SK-N-SH (cell line): ENCODE data around the gene MFAP3. TPM values are rescaled to one million over a fixed set of nuclear protein-coding genes. Genes with fewer than 3 reads are reported as not detected.

ENCODE experiments used
- CTCF ChIA-PET: fragments of 300-600, 350-600 bp; formaldehyde crosslinking; extraction: SDS; loops from one replicate; lab custom pipeline; 2021; lab: Yijun Ruan, JAX
- POLR2A ChIA-PET: fragments of 350-600 bp; sonication (Branson Sonifier 250); formaldehyde crosslinking; extraction: SDS; loops from one replicate; lab custom pipeline; 2020; ENCODE audit warnings: antibody characterized with exemption, inconsistent platforms; lab: Yijun Ruan, JAX
- DNase-seq: peaks from one replicate; pipeline ENCODE4 v3.0.0; 2012
- H2AFZ ChIP-seq: fragments of 200-600 bp; sonication (generic); 2 replicates; pipeline ENCODE4 v1.8.1; 2016; ENCODE audit warnings: antibody characterized with exemption, mild to moderate bottlenecking, low read depth
- H3F3A ChIP-seq: fragments of 200-600 bp; sonication (generic); replicated peaks from 2 replicates; pipeline ENCODE3; 2016; ENCODE audit warnings: antibody characterized with exemption, mild to moderate bottlenecking; ENCODE audit not compliant: insufficient read depth
- H3K27ac ChIP-seq, 2 experiments: fragments of 200-500 bp in 1 of 2; fragments of 200-600 bp in 1 of 2; sonication (Bioruptor generic) in 1 of 2; sonication (generic), shearing (Covaris generic) in 1 of 2; 2 replicates each; pipeline versions ENCODE4 v1.5.1 to v1.6.1; 2014 to 2016; ENCODE audit warnings: low read depth in 2 of 2, inconsistent platforms in 1 of 2, low read length in 1 of 2, mild to moderate bottlenecking in 1 of 2, mixed read lengths in 1 of 2
- H3K27me3 ChIP-seq: fragments of 200-600 bp; sonication (generic), shearing (Covaris generic); 2 replicates; pipeline ENCODE4 v1.6.1; 2016; ENCODE audit warnings: mixed run types; ENCODE audit not compliant: insufficient read depth
- H3K36me3 ChIP-seq, 2 experiments: fragments of 200-500 bp in 1 of 2; fragments of 200-600 bp in 1 of 2; sonication (Bioruptor generic) in 1 of 2; sonication (generic) in 1 of 2; replicated peaks in 1 of 2; 2 replicates each; pipeline versions ENCODE3 to v1.5.1; 2014 to 2016; ENCODE audit warnings: low read length in 1 of 2, mild to moderate bottlenecking in 1 of 2; ENCODE audit not compliant: insufficient read depth in 2 of 2, control insufficient read depth in 1 of 2
- H3K4me1 ChIP-seq, 2 experiments: fragments of 200-500 bp in 1 of 2; fragments of 200-600 bp in 1 of 2; sonication (Bioruptor generic) in 1 of 2; sonication (generic), shearing (Covaris generic) in 1 of 2; 2 replicates each; pipeline versions ENCODE4 v1.5.1 to v1.6.1; 2014 to 2016; ENCODE audit warnings: low read depth in 1 of 2, low read length in 1 of 2, mixed run types in 1 of 2; ENCODE audit not compliant: insufficient read depth in 2 of 2, control insufficient read depth in 1 of 2
- H3K4me2 ChIP-seq: fragments of 200-600 bp; sonication (generic), shearing (Covaris generic); 2 replicates; pipeline ENCODE4 v1.6.1; 2017; ENCODE audit warnings: mixed run types
- H3K4me3 ChIP-seq, 2 experiments: fragments of 200-500 bp in 1 of 2; fragments of 200-600 bp in 1 of 2; sonication (Bioruptor generic) in 1 of 2; sonication (generic), shearing (Covaris generic) in 1 of 2; 2 replicates each; pipeline versions ENCODE4 v1.5.1 to v1.8.1; 2014 to 2016; ENCODE audit warnings: low read depth in 2 of 2, inconsistent platforms in 1 of 2, low read length in 1 of 2, mild to moderate bottlenecking in 1 of 2, mixed read lengths in 1 of 2, moderate library complexity in 1 of 2
- H3K79me2 ChIP-seq: fragments of 200-600 bp; sonication (generic); 2 replicates; pipeline ENCODE4 v1.8.1; 2017; ENCODE audit warnings: mild to moderate bottlenecking; ENCODE audit not compliant: insufficient read depth
- H3K9ac ChIP-seq: fragments of 200-600 bp; sonication (generic); 2 replicates; pipeline ENCODE4 v1.6.1; 2017; ENCODE audit warnings: mixed run types
- H3K9me2 ChIP-seq: fragments of 200-600 bp; sonication (generic); 2 replicates; pipeline ENCODE4 v1.6.1; 2017; ENCODE audit warnings: mixed run types
- H3K9me3 ChIP-seq: fragments of 200-600 bp; sonication (generic); 2 replicates; pipeline ENCODE4 v1.6.1; 2017; ENCODE audit warnings: mixed run types, mild to moderate bottlenecking, moderate library complexity
- H4K20me1 ChIP-seq: fragments of 200-600 bp; sonication (generic); 2 replicates; pipeline ENCODE4 v1.6.1; 2017; ENCODE audit warnings: mild to moderate bottlenecking, mixed run types; ENCODE audit not compliant: insufficient read depth
- ELF1 ChIP-seq: IDR thresholded peaks from 2 replicates; pipeline ENCODE4 v1.4.0; 2012
- FOSL2 ChIP-seq: IDR thresholded peaks from 2 replicates; pipeline ENCODE4 v1.4.0; 2012; ENCODE audit warnings: low read depth, mild to moderate bottlenecking, moderate library complexity, borderline replicate concordance
- FOXJ3 ChIP-seq: sonication (generic); formaldehyde crosslinking; IDR thresholded peaks from 2 replicates; pipeline ENCODE4 v1.5.1; 2020; ENCODE audit warnings: mild to moderate bottlenecking, missing genetic modification reagents
- JUND ChIP-seq: IDR thresholded peaks from 2 replicates; pipeline ENCODE4 v1.4.0; 2012
- MEF2A ChIP-seq: IDR thresholded peaks from 2 replicates; pipeline ENCODE4 v1.4.0; 2012; ENCODE audit warnings: low read depth, borderline replicate concordance
- MXI1 ChIP-seq: IDR thresholded peaks from 2 replicates; pipeline ENCODE4 v1.6.1; 2012; ENCODE audit warnings: mild to moderate bottlenecking, low read depth, low read length, improper control_type of control experiment
- NRF1 ChIP-seq: IDR thresholded peaks from 2 replicates; pipeline ENCODE4 v1.6.1; 2012; ENCODE audit warnings: low read depth, mild to moderate bottlenecking, low read length
- RAD21 ChIP-seq: IDR thresholded peaks from 2 replicates; pipeline ENCODE4 v1.6.1; 2012; ENCODE audit warnings: mild to moderate bottlenecking, low read length
- RXRA ChIP-seq: IDR thresholded peaks from 2 replicates; pipeline ENCODE4 v1.4.0; 2012; ENCODE audit warnings: low read depth, mild to moderate bottlenecking, borderline replicate concordance
- TCF12 ChIP-seq: IDR thresholded peaks from 2 replicates; pipeline ENCODE4 v1.4.0; 2012
- YY1 ChIP-seq: IDR thresholded peaks from 2 replicates; pipeline ENCODE4 v1.4.0; 2012; ENCODE audit warnings: low read depth, mild to moderate bottlenecking
- WGBS: methylation state at CpG from one replicate; pipeline ENCODE4 v1.1.6; 2017; ENCODE audit warnings: low lambda C conversion rate; 5-methylcytosine and 5-hydroxymethylcytosine counted together
- polyA plus RNA-seq, 3 experiments: library from polyadenylated mRNA; depleted of rRNA; stranded (reverse); fragments of >200 nt; gene quantifications; 2 replicates each; pipeline ENCODE4 v1.2.3, GENCODE V29; 2012
- TF ChIP-seq, protein P1 (sequence below): fragments of 150-350 bp; IDR thresholded peaks from 2 replicates; pipeline ENCODE4 v1.6.1; 2016; ENCODE audit warnings: mild to moderate bottlenecking, low read depth, low read length
- TF ChIP-seq, protein P2 (sequence below): IDR thresholded peaks from 2 replicates; pipeline ENCODE4 v1.6.1; 2012; ENCODE audit warnings: mild to moderate bottlenecking, low read depth, low read length, moderate library complexity
- TF ChIP-seq, protein P3 (sequence below): fragments of 150-350 bp; IDR thresholded peaks from 2 replicates; pipeline ENCODE4 v1.6.1; 2017; ENCODE audit warnings: antibody characterized with exemption, low read length, low read depth, borderline replicate concordance
- TF ChIP-seq, protein P4 (sequence below): IDR thresholded peaks from 2 replicates; pipeline ENCODE4 v1.4.0; 2012; ENCODE audit warnings: low read depth, borderline replicate concordance

The MFAP3 gene
- polyA plus RNA-seq, 1 of the 3 experiments (the other 2 are of a cell fraction) = 16.0 TPM

DNA sequence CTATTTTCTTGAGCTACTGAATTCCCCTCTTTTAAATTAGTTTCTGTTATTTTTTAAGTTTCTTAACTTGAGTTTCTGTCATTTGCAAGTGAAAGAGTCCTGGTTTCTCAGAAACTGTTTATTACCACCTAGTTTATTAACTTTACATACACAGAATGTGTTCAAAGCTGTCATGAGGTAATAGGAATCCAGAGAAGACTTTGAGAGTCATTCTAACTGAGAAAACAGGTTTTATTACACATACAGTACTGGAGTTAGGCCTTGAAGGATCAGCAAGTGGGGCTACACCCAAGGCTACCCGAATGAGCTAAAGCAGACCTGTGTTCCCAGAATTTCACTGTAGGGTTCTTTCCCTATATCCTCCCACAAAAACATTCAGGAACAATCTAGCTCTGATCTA lies 33.1 kb upstream of the MFAP3 start:
- Histone ChIP-seq H3K9me2 (no peaks in the 10 kb centered on the region), H3K9me3 (no peaks in the 10 kb centered on the region), H3K9ac (no peak overlapping the region), H3K79me2 (no peaks in the 10 kb centered on the region), H3K4me3 (no peak overlapping the region), H3K4me2 (no peak overlapping the region), H3F3A (no peaks in the 10 kb centered on the region), H3K27ac (no peak overlapping the region), H2AFZ (no peak overlapping the region), H3K27me3 (no peaks in the 10 kb centered on the region), H3K36me3 (peaks cover 7 to 33% of the 10 kb centered on the region in 2 experiments), H3K4me1 (no peaks in the 10 kb centered on the region), H4K20me1 (no peaks in the 10 kb centered on the region)
- TF ChIP-seq FOSL2 (no peak), JUND (no peak), YY1 (no peak), ELF1 (no peak), MXI1 (no peak), FOXJ3 (CRISPR knock-in tag) (no peak), RXRA (no peak), TCF12 (no peak)
- TF ChIP-seq, protein P1, sequence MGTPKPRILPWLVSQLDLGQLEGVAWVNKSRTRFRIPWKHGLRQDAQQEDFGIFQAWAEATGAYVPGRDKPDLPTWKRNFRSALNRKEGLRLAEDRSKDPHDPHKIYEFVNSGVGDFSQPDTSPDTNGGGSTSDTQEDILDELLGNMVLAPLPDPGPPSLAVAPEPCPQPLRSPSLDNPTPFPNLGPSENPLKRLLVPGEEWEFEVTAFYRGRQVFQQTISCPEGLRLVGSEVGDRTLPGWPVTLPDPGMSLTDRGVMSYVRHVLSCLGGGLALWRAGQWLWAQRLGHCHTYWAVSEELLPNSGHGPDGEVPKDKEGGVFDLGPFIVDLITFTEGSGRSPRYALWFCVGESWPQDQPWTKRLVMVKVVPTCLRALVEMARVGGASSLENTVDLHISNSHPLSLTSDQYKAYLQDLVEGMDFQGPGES = no peak
- TF ChIP-seq, protein P2, sequence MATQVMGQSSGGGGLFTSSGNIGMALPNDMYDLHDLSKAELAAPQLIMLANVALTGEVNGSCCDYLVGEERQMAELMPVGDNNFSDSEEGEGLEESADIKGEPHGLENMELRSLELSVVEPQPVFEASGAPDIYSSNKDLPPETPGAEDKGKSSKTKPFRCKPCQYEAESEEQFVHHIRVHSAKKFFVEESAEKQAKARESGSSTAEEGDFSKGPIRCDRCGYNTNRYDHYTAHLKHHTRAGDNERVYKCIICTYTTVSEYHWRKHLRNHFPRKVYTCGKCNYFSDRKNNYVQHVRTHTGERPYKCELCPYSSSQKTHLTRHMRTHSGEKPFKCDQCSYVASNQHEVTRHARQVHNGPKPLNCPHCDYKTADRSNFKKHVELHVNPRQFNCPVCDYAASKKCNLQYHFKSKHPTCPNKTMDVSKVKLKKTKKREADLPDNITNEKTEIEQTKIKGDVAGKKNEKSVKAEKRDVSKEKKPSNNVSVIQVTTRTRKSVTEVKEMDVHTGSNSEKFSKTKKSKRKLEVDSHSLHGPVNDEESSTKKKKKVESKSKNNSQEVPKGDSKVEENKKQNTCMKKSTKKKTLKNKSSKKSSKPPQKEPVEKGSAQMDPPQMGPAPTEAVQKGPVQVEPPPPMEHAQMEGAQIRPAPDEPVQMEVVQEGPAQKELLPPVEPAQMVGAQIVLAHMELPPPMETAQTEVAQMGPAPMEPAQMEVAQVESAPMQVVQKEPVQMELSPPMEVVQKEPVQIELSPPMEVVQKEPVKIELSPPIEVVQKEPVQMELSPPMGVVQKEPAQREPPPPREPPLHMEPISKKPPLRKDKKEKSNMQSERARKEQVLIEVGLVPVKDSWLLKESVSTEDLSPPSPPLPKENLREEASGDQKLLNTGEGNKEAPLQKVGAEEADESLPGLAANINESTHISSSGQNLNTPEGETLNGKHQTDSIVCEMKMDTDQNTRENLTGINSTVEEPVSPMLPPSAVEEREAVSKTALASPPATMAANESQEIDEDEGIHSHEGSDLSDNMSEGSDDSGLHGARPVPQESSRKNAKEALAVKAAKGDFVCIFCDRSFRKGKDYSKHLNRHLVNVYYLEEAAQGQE = no peak
- no peak for DNase-seq
- CTCF ChIA-PET = interaction anchor here (1.5 kb wide), 1 partner anchor 41 kb away, joined by 5 read pairs; no protein-coding TSS in a partner anchor
- POLR2A ChIA-PET = no interaction called here
- WGBS = 88% methylated on average over 1 of the region's 1 CpG

DNA sequence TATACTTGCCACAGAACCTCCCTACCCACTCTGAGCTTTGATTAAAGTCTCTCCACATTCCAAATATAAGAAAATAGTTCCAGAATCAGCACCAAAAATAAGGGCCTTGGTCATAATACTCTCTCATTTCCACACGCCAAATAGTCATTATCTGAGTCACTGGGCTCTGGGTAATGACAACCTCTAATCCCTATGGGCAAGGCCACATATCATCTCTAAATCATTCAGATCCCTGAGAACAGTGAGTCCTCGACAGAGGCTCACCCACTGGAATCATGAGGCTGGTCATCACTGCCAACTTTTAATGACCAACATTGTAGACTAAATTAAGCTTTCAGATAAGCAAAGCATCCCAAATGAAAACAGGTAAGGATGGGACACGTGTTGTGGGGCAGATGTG lies 28.1 kb upstream of the MFAP3 start:
- H3K9me3 ChIP-seq = no peaks in the 10 kb centered on the region
- H3K79me2 ChIP-seq = no peaks in the 10 kb centered on the region
- H3K9ac ChIP-seq = no peak overlapping the region
- no peaks in the 10 kb centered on the region for H3K27me3 ChIP-seq
- H3K4me3 ChIP-seq = no peak overlapping the region
- POLR2A ChIA-PET = no interaction called here
- no peaks in the 10 kb centered on the region for H3F3A ChIP-seq
- no peak overlapping the region for H3K27ac ChIP-seq
- no peak overlapping the region for H2AFZ ChIP-seq
- H3K4me2 ChIP-seq = no peak overlapping the region
- no peaks in the 10 kb centered on the region for H4K20me1 ChIP-seq
- H3K4me1 ChIP-seq = no peaks in the 10 kb centered on the region
- H3K9me2 ChIP-seq = no peaks in the 10 kb centered on the region
- CTCF ChIA-PET = interaction anchor here (0.6 to 1.3 kb wide), 3 partner anchors 10 to 179 kb away, joined by 3 to 4 read pairs (median 4); no protein-coding TSS in a partner anchor
- peaks cover 2 to 23% of the 10 kb centered on the region in 2 experiments for H3K36me3 ChIP-seq
- 42% methylated on average over 3 of the region's 3 CpGs for WGBS
- DNase-seq = no peak
- TF ChIP-seq MXI1 (no peak), MEF2A (no peak), RAD21 (no peak), NRF1 (no peak), FOSL2 (no peak), RXRA (no peak), FOXJ3 (CRISPR knock-in tag) (no peak)
- TF ChIP-seq, protein P2 = no peak
- TF ChIP-seq, protein P1 = no peak
- TF ChIP-seq, protein P3, sequence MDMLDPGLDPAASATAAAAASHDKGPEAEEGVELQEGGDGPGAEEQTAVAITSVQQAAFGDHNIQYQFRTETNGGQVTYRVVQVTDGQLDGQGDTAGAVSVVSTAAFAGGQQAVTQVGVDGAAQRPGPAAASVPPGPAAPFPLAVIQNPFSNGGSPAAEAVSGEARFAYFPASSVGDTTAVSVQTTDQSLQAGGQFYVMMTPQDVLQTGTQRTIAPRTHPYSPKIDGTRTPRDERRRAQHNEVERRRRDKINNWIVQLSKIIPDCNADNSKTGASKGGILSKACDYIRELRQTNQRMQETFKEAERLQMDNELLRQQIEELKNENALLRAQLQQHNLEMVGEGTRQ = no peak
- TF ChIP-seq, protein P4, sequence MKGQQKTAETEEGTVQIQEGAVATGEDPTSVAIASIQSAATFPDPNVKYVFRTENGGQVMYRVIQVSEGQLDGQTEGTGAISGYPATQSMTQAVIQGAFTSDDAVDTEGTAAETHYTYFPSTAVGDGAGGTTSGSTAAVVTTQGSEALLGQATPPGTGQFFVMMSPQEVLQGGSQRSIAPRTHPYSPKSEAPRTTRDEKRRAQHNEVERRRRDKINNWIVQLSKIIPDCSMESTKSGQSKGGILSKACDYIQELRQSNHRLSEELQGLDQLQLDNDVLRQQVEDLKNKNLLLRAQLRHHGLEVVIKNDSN = no peak
